GM12878 (cell line): Measurements from ENCODE around the gene CWC27. TPM values are rescaled to one million over a fixed set of nuclear protein-coding genes. Genes with fewer than 3 reads are reported as not detected.
A peak's percentile ranks its signal among the peaks of the same experiment; 100 is the strongest.

Source experiments
- ATAC-seq: fragments of 200-7000 bp; cut with Tn5 transposase; 3 replicates; pipeline ENCODE4 v1.9.1; 2020; ENCODE audit warnings: mild to moderate bottlenecking, moderate library complexity
- BruUV-seq: library from RNA; stranded (reverse); fragments of 400-500 nt; replicated peaks from 2 replicates; lab custom pipeline; 2021; lab: Mats Ljungman, UMichigan
- CTCF ChIA-PET: fragments of 300-600 bp; sonication (Branson Sonifier 250); formaldehyde crosslinking; extraction: SDS; loops from one replicate; lab custom pipeline; 2021; ENCODE audit warnings: inconsistent platforms; lab: Yijun Ruan, JAX
- POLR2A ChIA-PET: fragments of 350-600 bp; formaldehyde crosslinking; extraction: SDS; loops from one replicate; lab custom pipeline; 2021; ENCODE audit warnings: inconsistent platforms; lab: Charles Lee
- RAD21 ChIA-PET: fragments of 300-600 bp; sonication (Branson Sonifier 250); formaldehyde crosslinking; loops from one replicate; lab custom pipeline; 2023; ENCODE audit warnings: antibody characterized with exemption; ENCODE audit not compliant: unreplicated experiment; lab: Charles Lee
- SMC1A ChIA-PET: fragments of 300-600 bp; sonication (Branson Sonifier 250); formaldehyde crosslinking; loops from one replicate; lab custom pipeline; 2023; ENCODE audit not compliant: unreplicated experiment, uncharacterized antibody; lab: Charles Lee
- DNase-seq: peaks from one replicate; pipeline ENCODE4 v3.0.0-alpha.2; 2011; ENCODE audit warnings: low read depth, low spot score
- FAIRE-seq: peaks from 3 replicates; lab custom pipeline; 2011; peaks lifted over from hg19 to GRCh38; lab: Jason Lieb, UNC
- H2AFZ ChIP-seq: 2 replicates; pipeline ENCODE4 v1.6.0; 2011; ENCODE audit warnings: low read depth, low read length, control low read depth; ENCODE audit not compliant: control insufficient read depth
- H3K27ac ChIP-seq: 2 replicates; pipeline ENCODE4 v1.5.1; 2011; ENCODE audit warnings: control low read depth; ENCODE audit not compliant: control insufficient read depth, insufficient read depth
- H3K27me3 ChIP-seq, 2 experiments: replicated peaks in 1 of 2; 2 replicates each; pipeline versions ENCODE4 v1.6.0 to v1.6.1; 2011; ENCODE audit warnings: low read length in 1 of 2; ENCODE audit not compliant: control insufficient read depth in 2 of 2, insufficient read depth in 2 of 2
- H3K36me3 ChIP-seq, 2 experiments: 2 replicates each; pipeline ENCODE4 v1.5.1; 2011; ENCODE audit warnings: low read length in 1 of 2; ENCODE audit not compliant: control insufficient read depth in 2 of 2, insufficient read depth in 2 of 2
- H3K4me1 ChIP-seq: 2 replicates; pipeline ENCODE4 v1.6.1; 2011; ENCODE audit warnings: mild to moderate bottlenecking, low read length, moderate library complexity, mixed read lengths; ENCODE audit not compliant: control insufficient read depth, insufficient read depth
- H3K4me2 ChIP-seq: 2 replicates; pipeline ENCODE4 v1.6.0; 2011; ENCODE audit warnings: control low read depth; ENCODE audit not compliant: control insufficient read depth, insufficient read depth
- H3K4me3 ChIP-seq: fragments of 200-600 bp; sonication (generic); 2 replicates; pipeline ENCODE4 v1.5.1; 2016
- H3K79me2 ChIP-seq: 2 replicates; pipeline ENCODE4 v1.6.0; 2011; ENCODE audit warnings: low read length; ENCODE audit not compliant: control insufficient read depth, insufficient read depth
- H3K9ac ChIP-seq: 2 replicates; pipeline ENCODE4 v1.8.0; 2011; ENCODE audit warnings: low read length, control low read depth, mixed read lengths; ENCODE audit not compliant: control insufficient read depth, insufficient read depth
- H3K9me3 ChIP-seq: replicated peaks from 3 replicates; pipeline ENCODE4 v1.5.1; 2011; ENCODE audit warnings: mild to moderate bottlenecking, low read length; ENCODE audit not compliant: control insufficient read depth, insufficient read depth
- H4K20me1 ChIP-seq: 2 replicates; pipeline ENCODE4 v1.6.0; 2011; ENCODE audit not compliant: control insufficient read depth, insufficient read depth
- CHD4 ChIP-seq: fragments of 200-600 bp; sonication (generic); IDR thresholded peaks from 2 replicates; pipeline ENCODE4 v1.6.1; 2016; ENCODE audit warnings: mild to moderate bottlenecking
- DPF2 ChIP-seq: fragments of 450-650 bp; IDR thresholded peaks from 2 replicates; pipeline ENCODE4 v1.6.1; 2017; ENCODE audit warnings: mild to moderate bottlenecking
- EGR1 ChIP-seq, 2 experiments: IDR thresholded peaks; 1 replicate in 1 of 2; 2 replicates in 1 of 2; pipeline ENCODE4 v1.6.1; 2011 to 2012; ENCODE audit warnings: low read depth in 2 of 2, low read length in 2 of 2, borderline replicate concordance in 1 of 2, mild to moderate bottlenecking in 1 of 2, moderate library complexity in 1 of 2
- NFIC ChIP-seq: IDR thresholded peaks from 2 replicates; pipeline ENCODE4 v1.6.1; 2012; ENCODE audit warnings: low read depth, mild to moderate bottlenecking, inconsistent platforms, low read length, moderate library complexity
- RAD21 ChIP-seq: IDR thresholded peaks from 2 replicates; pipeline ENCODE4 v1.6.1; 2011; ENCODE audit warnings: mild to moderate bottlenecking, low read depth, low read length, moderate library complexity; ENCODE audit not compliant: insufficient read depth
- SUPT20H ChIP-seq: IDR thresholded peaks from 2 replicates; pipeline ENCODE4 v1.6.1; 2011; ENCODE audit warnings: low read depth, mild to moderate bottlenecking, low read length, moderate library complexity, borderline replicate concordance; ENCODE audit not compliant: control insufficient read depth
- WRNIP1 ChIP-seq: IDR thresholded peaks from 2 replicates; pipeline ENCODE4 v1.6.1; 2011; ENCODE audit warnings: low read depth, low read length, improper control_type of control experiment, borderline replicate concordance
- ZZZ3 ChIP-seq: IDR thresholded peaks from 2 replicates; pipeline ENCODE4 v1.6.1; 2011; ENCODE audit warnings: low read depth; ENCODE audit not compliant: control insufficient read depth, insufficient read length
- WGBS: methylation state at CpG from one replicate; pipeline ENCODE4 v1.1.6; 2016; ENCODE audit warnings: low lambda C conversion rate; ENCODE audit not compliant: insufficient replicate concordance, insufficient coverage; ENCODE audit errors: missing lambda C conversion rate; 5-methylcytosine and 5-hydroxymethylcytosine counted together
- in situ Hi-C: fragments of 300-500 bp; cut with MboI; formaldehyde crosslinking; loops from 9 replicates; pipeline ENCODE4 v1.14.3; 2018; ENCODE audit warnings: mixed read lengths
- intact Hi-C: fragments of 100-400 bp; cut with micrococcal nuclease; formaldehyde crosslinking; loops from one replicate; pipeline ENCODE4 v1.14.2; 2022; ENCODE audit not compliant: unreplicated experiment
- polyA plus RNA-seq, 11 experiments: library from polyadenylated mRNA; depleted of rRNA in 4 of 11; unstranded in 6 of 11; stranded (reverse) in 5 of 11; fragments of >200 nt; fragmentation: Nextera tagmentation in 4 of 11; fragmentation: Illumina TruSeq in 1 of 11; extraction: Ambion mirVana in 4 of 11; extraction: Trizol in 1 of 11; gene quantifications; 1 replicate in 1 of 11; 2 replicates in 10 of 11; pipeline versions ENCODE4 v1.2.1 to v1.2.3, GENCODE V29; 2011 to 2016; ENCODE audit warnings: inconsistent platforms in 2 of 11, missing spikeins in 2 of 11, low read depth in 1 of 11
- total RNA-seq, 4 experiments: library from RNA; depleted of rRNA in 3 of 4; stranded (reverse); fragments of >200 nt in 3 of 4; fragmentation: Illumina TruSeq in 1 of 4; extraction: Trizol in 1 of 4; gene quantifications; 2 replicates each; pipeline versions ENCODE4 v1.2.1 to v1.2.3, GENCODE V29; 2013 to 2021
- TF ChIP-seq, protein P1 (sequence below): fragments of 450-650 bp; IDR thresholded peaks from 2 replicates; pipeline ENCODE4 v1.6.1; 2017; ENCODE audit warnings: low read depth, mild to moderate bottlenecking, moderate library complexity
- TF ChIP-seq, protein P2 (sequence below): fragments of 450-650 bp; IDR thresholded peaks from 2 replicates; pipeline ENCODE4 v1.6.1; 2017; ENCODE audit warnings: mild to moderate bottlenecking, moderate library complexity

Gene CWC27
- total and polyA plus RNA-seq, 10 of the 15 experiments (the other 5 are each of a cell fraction or from before 2014, with no cell fraction given): 21.7 to 61.9 (median 47.0) TPM

DNA sequence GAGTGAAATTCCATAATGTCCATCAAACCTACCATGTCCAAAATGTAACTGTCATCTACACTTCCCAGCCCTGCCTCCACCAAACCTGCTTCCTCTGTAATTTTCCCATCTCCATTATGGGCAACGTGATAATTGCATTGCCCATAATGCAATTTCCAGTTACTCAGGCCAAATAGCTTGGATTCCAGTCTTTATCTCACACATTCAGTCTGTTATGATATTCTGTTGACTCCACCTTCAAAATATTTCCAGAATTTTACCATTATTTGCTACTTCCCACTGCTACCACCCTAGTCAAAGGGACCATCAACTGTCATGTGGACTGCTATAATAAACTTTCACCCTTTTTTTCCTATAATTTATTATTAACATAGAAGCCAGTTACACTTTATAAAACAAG is 256.0 kb downstream of the CWC27 start:
- Histone ChIP-seq H3K9ac (no peak overlapping the region), H3K27ac (no peak overlapping the region), H4K20me1 (no peaks in the 10 kb centered on the region), H3K36me3 (no peaks in the 10 kb centered on the region), H3K79me2 (no peaks in the 10 kb centered on the region), H3K4me3 (no peak overlapping the region), H3K4me1 (peaks cover 34% of the 10 kb centered on the region), H3K4me2 (no peak overlapping the region), H3K27me3 (no peaks in the 10 kb centered on the region), H3K9me3 (no peaks in the 10 kb centered on the region; the same call in 2 of the 3 replicates), H2AFZ (no peak overlapping the region)
- in situ Hi-C loops: no loop called here
- ATAC-seq: no peak
- SMC1A ChIA-PET: interaction anchor here (0.7 to 1.4 kb wide), 2 partner anchors 9 to 34 kb away, joined by 3 read pairs; no protein-coding TSS in a partner anchor
- FAIRE-seq: no peak
- intact Hi-C loops: no loop called here
- RAD21 ChIA-PET: no interaction called here
- no peak for TF ChIP-seq WRNIP1
- no peak for TF ChIP-seq ZZZ3
- TF ChIP-seq NFIC: no peak
- no peak for TF ChIP-seq EGR1 (IDR thresholded peaks at IDR 0.05; ENCODE audit: borderline replicate concordance in 1 of 2, low read depth in 2 of 2, low read length in 2 of 2)
- no peak for DNase-seq
- CTCF ChIA-PET: interaction anchor here (1.6 kb wide), 1 partner anchor 13 kb away, joined by 5 read pairs; no protein-coding TSS in a partner anchor
- BruUV-seq: no TSS peak
- WGBS: 100% methylated on average over 1 of the region's 1 CpG
- POLR2A ChIA-PET: no interaction called here

DNA sequence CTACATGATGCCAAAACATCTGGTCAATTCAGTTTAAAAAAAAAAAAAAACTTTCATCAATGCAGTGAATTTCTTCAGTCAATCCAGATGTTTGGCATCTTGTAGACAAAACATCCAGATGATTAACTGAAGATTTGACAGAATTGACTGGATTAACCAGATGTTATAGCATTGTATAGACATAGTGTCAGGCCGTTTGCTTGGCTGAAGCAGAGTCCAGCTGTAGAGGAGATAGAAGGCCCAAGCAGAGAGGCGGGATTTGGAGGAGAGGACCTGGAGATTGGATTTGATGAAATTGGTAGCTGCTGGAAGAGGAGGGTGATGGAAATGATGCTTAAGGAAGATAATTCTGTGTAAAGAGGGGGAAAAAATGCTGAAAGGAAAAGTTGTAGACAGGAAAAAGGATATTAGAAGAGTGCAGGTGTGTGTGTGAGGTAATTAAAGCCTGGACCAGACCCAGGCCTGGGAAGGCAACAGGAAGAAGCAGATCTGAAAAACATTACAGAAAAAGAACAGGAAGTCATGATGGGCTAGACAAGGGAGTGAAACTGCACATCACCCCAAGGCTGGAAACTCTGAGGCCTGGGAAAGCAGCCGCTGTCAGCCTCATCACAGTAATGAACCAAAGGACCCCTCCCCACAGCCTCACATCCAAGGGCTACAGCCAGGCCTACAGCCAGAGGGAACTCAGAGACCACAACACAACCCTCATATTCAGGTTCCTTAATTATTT is 258.3 kb downstream of the CWC27 start:
- Histone ChIP-seq H3K9ac (no peak overlapping the region), H3K4me1 (peaks cover 13% of the 10 kb centered on the region), H3K27ac (peak overlapping the region; percentile 59), H3K79me2 (no peaks in the 10 kb centered on the region), H3K36me3 (no peaks in the 10 kb centered on the region), H4K20me1 (no peaks in the 10 kb centered on the region), H3K4me2 (peak overlapping the region; percentile 59), H3K9me3 (no peaks in the 10 kb centered on the region; the same call in 2 of the 3 replicates), H2AFZ (peak overlapping the region; percentile 84), H3K27me3 (no peaks in the 10 kb centered on the region), H3K4me3 (no peak overlapping the region)
- ATAC-seq: peak; percentile 78
- no TSS peak for BruUV-seq
- DNase-seq: no peak
- ChIA-PET CTCF (interaction anchor here (1.9 kb wide), 1 partner anchor 23 kb away, joined by 5 read pairs; no protein-coding TSS in a partner anchor), SMC1A (interaction anchor here (1.3 kb wide), 1 partner anchor 18 kb away, joined by 5 read pairs; no protein-coding TSS in a partner anchor), RAD21 (no interaction called here), POLR2A (interaction anchor here (0.5 kb wide), 1 partner anchor 36 kb away, joined by 3 read pairs; no protein-coding TSS in a partner anchor)
- 57% methylated on average over 3 of the region's 3 CpGs for WGBS
- intact Hi-C loops: no loop called here
- in situ Hi-C loops: no loop called here
- no peak for FAIRE-seq
- TF ChIP-seq RAD21 (0 out of 2 replicates have a peak, but pooled peaks have one; percentile 8), CHD4 (no peak), DPF2 (no peak), SUPT20H (no peak)
- TF ChIP-seq, protein P1, sequence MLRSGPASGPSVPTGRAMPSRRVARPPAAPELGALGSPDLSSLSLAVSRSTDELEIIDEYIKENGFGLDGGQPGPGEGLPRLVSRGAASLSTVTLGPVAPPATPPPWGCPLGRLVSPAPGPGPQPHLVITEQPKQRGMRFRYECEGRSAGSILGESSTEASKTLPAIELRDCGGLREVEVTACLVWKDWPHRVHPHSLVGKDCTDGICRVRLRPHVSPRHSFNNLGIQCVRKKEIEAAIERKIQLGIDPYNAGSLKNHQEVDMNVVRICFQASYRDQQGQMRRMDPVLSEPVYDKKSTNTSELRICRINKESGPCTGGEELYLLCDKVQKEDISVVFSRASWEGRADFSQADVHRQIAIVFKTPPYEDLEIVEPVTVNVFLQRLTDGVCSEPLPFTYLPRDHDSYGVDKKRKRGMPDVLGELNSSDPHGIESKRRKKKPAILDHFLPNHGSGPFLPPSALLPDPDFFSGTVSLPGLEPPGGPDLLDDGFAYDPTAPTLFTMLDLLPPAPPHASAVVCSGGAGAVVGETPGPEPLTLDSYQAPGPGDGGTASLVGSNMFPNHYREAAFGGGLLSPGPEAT: peak; percentile 26; the same call in 1 of the 2 replicates
- TF ChIP-seq, protein P2, sequence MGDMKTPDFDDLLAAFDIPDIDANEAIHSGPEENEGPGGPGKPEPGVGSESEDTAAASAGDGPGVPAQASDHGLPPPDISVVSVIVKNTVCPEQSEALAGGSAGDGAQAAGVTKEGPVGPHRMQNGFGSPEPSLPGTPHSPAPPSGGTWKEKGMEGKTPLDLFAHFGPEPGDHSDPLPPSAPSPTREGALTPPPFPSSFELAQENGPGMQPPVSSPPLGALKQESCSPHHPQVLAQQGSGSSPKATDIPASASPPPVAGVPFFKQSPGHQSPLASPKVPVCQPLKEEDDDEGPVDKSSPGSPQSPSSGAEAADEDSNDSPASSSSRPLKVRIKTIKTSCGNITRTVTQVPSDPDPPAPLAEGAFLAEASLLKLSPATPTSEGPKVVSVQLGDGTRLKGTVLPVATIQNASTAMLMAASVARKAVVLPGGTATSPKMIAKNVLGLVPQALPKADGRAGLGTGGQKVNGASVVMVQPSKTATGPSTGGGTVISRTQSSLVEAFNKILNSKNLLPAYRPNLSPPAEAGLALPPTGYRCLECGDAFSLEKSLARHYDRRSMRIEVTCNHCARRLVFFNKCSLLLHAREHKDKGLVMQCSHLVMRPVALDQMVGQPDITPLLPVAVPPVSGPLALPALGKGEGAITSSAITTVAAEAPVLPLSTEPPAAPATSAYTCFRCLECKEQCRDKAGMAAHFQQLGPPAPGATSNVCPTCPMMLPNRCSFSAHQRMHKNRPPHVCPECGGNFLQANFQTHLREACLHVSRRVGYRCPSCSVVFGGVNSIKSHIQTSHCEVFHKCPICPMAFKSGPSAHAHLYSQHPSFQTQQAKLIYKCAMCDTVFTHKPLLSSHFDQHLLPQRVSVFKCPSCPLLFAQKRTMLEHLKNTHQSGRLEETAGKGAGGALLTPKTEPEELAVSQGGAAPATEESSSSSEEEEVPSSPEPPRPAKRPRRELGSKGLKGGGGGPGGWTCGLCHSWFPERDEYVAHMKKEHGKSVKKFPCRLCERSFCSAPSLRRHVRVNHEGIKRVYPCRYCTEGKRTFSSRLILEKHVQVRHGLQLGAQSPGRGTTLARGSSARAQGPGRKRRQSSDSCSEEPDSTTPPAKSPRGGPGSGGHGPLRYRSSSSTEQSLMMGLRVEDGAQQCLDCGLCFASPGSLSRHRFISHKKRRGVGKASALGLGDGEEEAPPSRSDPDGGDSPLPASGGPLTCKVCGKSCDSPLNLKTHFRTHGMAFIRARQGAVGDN: no peak
